AG20443 (cell line): Measurements from ENCODE around the gene ADCY2.

ENCODE experiments used
- DNase-seq: peaks from one replicate; pipeline ENCODE4 v3.0.0; 2012; ENCODE audit warnings: low spot score, mixed read lengths

Gene ADCY2

DNA sequence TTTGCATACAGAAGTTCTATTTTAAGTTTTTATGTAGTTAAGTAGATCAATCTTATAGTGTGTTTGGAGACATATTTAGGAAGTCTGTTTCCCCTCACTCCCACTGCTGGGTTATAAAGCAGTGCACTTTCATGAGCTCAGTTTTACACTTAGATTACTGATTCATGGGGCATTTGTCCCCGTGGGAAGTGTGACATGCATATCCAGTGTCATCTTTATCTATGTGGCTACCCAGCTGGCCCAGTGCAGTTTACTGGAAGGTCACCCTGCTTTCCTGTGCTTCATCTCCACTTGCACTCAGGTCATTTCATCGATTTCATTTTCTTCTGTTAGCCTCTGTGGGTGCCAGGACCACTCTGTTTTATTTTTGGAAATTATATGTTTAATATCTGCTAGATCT, 49.1 kb downstream of the ADCY2 start:
- no peak for DNase-seq

GRCh38 chr5:7445831-7446230, 49.9 kb downstream of the ADCY2 start:
- DNase-seq, result no peak

GRCh38 chr5:7446913-7447312, 51.0 kb downstream of the ADCY2 start:
- no peak for DNase-seq

DNA sequence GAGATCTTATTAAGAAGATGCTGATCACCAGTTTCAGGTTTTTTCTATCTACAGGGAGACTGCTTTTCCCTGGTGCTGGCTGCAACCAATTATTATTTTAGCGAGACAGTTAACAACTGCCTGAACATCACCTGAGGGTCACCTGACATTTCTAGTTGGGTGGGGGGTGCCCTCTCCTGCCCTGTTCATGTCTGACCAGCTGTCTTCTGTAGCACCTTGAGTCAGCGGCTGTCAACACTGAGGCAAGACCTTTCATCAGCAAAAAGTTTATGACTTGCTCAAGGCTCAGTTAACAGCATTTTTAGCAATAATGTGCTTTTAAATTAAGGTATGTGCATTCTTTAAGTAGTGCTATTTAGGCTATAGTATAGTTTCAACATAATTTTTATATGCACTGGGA, 58.0 kb downstream of the ADCY2 start:
- no peak for DNase-seq

GRCh38 chr5:7456206-7456605, 60.3 kb downstream of the ADCY2 start:
- DNase-seq, result no peak

- no peak for DNase-seq
Measured at GRCh38 chr5:7461371-7461770, 65.4 kb downstream of the ADCY2 start.

DNA sequence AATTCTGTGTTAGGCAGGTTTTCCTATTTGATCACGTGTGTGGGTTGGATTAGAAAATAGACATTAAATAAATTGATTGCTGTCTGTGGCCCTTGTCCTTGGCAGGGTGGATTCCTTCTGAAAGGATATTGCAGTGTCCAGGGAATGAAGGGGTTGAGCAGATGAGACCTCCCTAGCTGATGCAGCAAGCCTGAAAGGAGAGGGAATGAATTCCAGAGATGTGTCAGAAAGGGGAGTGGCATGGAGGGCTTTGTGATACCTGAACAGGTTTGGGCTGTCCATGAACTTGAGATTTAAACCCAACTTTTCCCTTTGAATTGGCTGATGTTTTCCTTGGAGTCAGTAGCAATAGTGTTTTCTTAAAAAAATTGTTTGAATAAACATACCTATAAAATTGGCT, 66.8 kb downstream of the ADCY2 start:
- no peak for DNase-seq

GRCh38 chr5:7464182-7464581, 68.2 kb downstream of the ADCY2 start:
- DNase-seq, result no peak

GRCh38 chr5:7467179-7467578, 71.2 kb downstream of the ADCY2 start:
- no peak for DNase-seq

DNA sequence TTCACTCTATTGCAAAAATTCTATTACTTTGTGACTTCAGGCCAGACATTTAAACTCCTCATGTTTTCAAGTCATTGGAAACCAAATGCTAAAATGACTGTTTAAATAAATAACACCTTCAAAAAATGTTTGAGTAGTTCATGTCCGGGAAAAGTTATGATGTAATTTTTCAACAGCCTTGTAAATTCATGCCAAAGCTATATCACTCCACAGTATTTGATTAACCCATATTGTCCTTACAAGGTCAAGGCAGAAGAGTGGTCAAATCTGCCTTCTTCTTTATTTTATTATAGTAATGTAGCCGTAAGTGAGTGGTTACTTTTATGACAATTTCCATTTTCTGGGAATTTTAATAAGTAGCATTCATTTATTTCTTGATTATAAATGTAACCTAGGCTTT, 72.8 kb downstream of the ADCY2 start:
- DNase-seq, result no peak

DNA sequence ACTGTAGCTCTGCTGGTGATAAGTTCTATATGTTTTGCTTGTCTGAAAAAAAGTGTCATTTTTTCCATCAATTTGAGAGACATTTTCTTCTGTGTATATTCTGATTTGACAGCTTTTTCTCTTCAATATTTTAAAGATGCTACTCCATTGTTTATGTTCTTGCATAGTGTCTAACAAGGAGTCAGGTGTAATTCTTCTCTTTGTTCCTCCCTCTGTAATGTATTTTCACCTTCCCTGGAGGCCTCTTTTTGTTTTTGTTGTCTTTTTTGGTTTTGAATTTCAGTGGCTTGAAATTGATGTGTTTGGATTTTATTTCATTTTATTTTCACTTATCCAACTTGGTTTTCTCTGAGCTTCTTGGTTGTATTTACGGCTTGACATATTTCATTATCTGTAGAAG, 75.8 kb downstream of the ADCY2 start:
- no peak for DNase-seq

DNA sequence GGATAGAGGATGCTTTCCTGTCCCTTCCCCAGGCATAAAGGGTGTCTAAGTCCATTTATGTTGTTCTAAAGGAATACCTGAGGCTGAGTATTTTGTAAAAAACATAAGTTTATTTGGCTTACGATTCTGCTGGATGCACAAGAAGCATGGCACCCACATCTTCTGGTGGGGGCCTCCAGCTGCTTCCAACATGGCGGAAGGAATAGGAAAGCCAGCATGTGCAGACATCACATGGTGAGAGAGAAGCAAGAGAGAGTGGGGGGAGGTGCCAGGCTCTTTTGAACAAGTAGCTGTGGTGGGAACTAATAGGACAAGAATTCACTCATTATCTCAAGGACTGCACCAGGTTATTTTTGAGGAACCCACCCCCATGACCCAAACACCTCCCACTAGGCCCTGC, 77.2 kb downstream of the ADCY2 start:
- no peak for DNase-seq

DNA sequence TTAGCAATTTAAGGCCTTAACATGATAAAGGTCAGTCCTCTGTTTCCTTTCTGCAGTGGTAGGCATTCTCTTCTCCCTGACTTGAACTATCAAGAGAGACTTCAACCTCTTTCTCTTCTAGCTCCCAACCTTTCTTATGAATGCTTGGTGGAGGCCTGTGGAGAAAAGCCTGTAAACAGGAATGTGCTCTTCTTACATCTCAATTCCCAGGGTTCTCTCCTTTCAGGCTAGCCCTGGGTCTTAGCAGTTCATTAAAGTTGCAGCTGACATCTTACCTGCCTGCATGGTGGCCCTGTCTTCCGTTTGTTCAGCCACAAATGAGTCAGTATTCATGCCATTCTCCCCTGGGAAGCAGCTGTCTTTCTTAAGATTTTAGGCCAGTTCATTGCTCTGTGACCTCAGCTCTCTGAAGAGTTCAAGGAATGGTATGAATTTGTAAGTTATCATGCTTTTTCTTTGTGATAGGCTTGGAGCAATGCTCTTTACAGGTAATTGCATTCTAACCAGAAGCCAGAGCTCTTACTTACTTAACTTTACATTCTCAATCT, 77.8 kb downstream of the ADCY2 start:
- DNase-seq, result no peak

GRCh38 chr5:7474821-7475403, 79.0 kb downstream of the ADCY2 start:
- DNase-seq, result no peak

DNA sequence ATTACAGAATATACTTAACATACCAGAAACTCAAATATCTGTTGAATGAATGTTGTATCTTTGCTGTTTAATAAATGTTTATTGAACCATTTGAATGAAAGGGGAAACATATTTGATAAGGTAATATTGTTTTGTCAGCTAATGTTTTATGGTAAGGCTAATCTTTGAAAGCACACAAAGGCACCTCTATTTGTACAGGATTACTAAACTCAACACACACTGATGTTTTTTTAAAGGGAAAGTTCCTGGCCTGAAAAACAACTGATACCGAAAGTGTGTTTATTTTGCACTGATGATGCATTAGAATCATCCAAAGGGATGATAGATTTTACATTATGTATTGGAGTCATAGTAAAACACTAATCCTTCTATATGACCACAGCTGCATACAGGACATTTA, 82.5 kb downstream of the ADCY2 start:
- DNase-seq, result no peak

- DNase-seq, result no peak
Measured at GRCh38 chr5:7488734-7489133, 92.8 kb downstream of the ADCY2 start.

- no peak for DNase-seq
Measured at GRCh38 chr5:7492371-7492770, 96.4 kb downstream of the ADCY2 start.

DNA sequence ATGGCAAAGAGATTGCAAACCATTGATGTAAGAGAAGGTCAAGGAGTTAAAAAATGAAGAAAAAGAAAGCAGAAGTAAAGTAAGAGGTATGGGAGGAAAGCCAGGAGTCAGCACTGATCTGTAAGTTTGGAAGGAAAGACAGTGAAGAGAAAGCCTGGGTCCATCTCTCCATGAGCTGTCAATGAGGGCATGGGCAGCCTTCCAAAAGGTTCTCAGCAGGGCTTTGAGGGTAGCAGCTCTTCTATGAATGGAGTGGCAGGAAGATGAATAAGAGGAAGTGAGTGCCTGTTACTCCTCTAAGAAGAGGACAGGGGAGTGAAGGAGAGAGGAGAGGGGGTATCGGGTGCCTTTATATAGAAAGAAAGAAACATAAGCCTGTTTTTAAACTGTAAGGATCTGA, 97.1 kb downstream of the ADCY2 start:
- DNase-seq, result no peak

- no peak for DNase-seq
Measured at GRCh38 chr5:7493622-7494021, 97.7 kb downstream of the ADCY2 start.

GRCh38 chr5:7494481-7495130, 98.7 kb downstream of the ADCY2 start:
- DNase-seq, result no peak

DNA sequence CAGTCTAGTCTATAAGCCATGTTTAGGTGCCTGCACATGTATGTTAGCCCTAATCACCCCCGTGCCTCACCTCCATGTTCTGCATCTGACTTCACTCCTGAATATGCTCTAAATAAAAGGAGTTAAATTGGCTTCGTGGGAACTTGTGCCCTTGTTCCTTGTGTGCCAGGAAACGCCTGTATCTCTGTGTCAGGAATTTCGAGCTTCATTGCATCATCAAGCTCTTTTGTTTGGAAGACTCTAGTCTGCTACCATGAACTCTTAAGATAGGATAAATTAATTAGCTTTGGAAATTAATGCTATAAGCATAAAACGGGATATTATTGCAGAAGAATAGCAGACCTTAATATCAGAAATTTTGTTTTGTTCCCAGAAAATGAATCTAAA, 99.2 kb downstream of the ADCY2 start:
- DNase-seq, result no peak

- DNase-seq, result no peak
Measured at GRCh38 chr5:7500256-7500655, 104.3 kb downstream of the ADCY2 start.

DNA sequence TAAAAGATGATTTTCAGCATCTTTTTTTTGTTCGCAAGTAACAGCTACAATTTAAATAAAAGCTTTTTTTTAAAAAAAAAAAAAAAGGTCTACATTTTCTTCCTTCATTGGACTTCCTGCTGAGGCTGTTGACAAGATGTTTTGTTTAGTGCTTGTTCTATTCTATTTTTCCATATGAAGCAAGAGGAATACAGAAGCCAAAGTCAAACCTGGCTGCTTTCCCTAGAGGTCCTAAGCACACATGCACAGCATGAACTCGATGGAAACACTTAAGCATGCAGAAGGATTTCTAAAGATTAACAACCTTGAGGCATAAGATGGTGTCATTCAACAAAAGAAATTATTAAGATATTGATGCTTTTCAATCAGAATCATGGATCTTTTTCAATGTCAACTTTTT, 105.1 kb downstream of the ADCY2 start:
- DNase-seq, result no peak

GRCh38 chr5:7503564-7503963, 107.6 kb downstream of the ADCY2 start:
- no peak for DNase-seq
